Kidney (tissue), 14 donors: ENCODE data around the gene LYZL1. TPM values are rescaled to one million over a fixed set of nuclear protein-coding genes. Genes with fewer than 3 reads are reported as not detected.
"Not testable (repeated sequence)": the region's sequence is repeated elsewhere in the genome, so short reads cannot be mapped to it uniquely, and the experiment has no call there.

Source experiments
- DNase-seq, 5 donors: peaks; one replicate each; pipeline ENCODE4 v3.0.0-alpha.2; 2013 to 2020
- FAIRE-seq: peaks from 2 replicates; lab custom pipeline; 2012; peaks lifted over from hg19 to GRCh38; lab: Jason Lieb, UNC
- H3K27ac ChIP-seq, 2 donors: one replicate each; pipeline ENCODE4 v1.7.0; 2013; ENCODE audit warnings: low read depth in 2 of 2, low read length in 2 of 2, inconsistent platforms in 1 of 2
- H3K27me3 ChIP-seq: one replicate; pipeline ENCODE4 v1.7.1; 2013; ENCODE audit warnings: low read length, inconsistent platforms; ENCODE audit not compliant: control insufficient read depth, insufficient read depth
- H3K36me3 ChIP-seq, 3 donors: one replicate each; pipeline versions ENCODE4 v1.7.0 to v1.7.1; 2013; ENCODE audit warnings: low read length in 3 of 3, control low read depth in 1 of 3, inconsistent platforms in 1 of 3; ENCODE audit not compliant: insufficient read depth in 3 of 3, control insufficient read depth in 2 of 3
- H3K4me1 ChIP-seq, 3 donors: one replicate each; pipeline versions ENCODE4 v1.7.0 to v1.7.1; 2013; ENCODE audit warnings: low read length in 3 of 3, inconsistent platforms in 1 of 3, low read depth in 1 of 3; ENCODE audit not compliant: control insufficient read depth in 2 of 3, insufficient read depth in 2 of 3
- H3K4me3 ChIP-seq, 3 donors: one replicate each; pipeline versions ENCODE4 v1.7.0 to v1.8.1; 2013; ENCODE audit warnings: low read length in 3 of 3, control low read depth in 1 of 3, inconsistent platforms in 1 of 3
- H3K9ac ChIP-seq, 3 donors: one replicate each; pipeline versions ENCODE4 v1.7.0 to v1.7.1; 2013; ENCODE audit warnings: low read length in 3 of 3, control low read depth in 1 of 3, inconsistent platforms in 1 of 3
- H3K9me3 ChIP-seq, 3 donors: one replicate each; pipeline versions ENCODE4 v1.7.0 to v1.7.1; 2013; ENCODE audit warnings: low read length in 3 of 3, control low read depth in 1 of 3, inconsistent platforms in 1 of 3; ENCODE audit not compliant: control insufficient read depth in 2 of 3, insufficient read depth in 1 of 3
- intact Hi-C: fragments of 100-400 bp; cut with DNase I; formaldehyde crosslinking; loops from one replicate; pipeline ENCODE4 v1.11.1; 2022
- polyA plus RNA-seq: library from polyadenylated mRNA; stranded (reverse); fragments of 350-450 nt; fragmentation: Illumina TruSeq; extraction: RNeasy Lipid Tissue Mini Kit (QIAGEN cat#74804); gene quantifications from one replicate; pipeline ENCODE4 v1.2.3, GENCODE V29; 2014; ENCODE audit warnings: low read depth, low replicate concordance; ENCODE audit not compliant: insufficient read depth
- total RNA-seq: library from RNA; stranded (reverse); fragmentation: NEBNext Ultra II Directional; extraction: Animal tissue kit (Norgen Biotek cat#: 25700); gene quantifications from one replicate; pipeline ENCODE4 v1.2.1, GENCODE V29; 2021
- TF ChIP-seq, protein P1 (sequence below): IDR thresholded peaks from 3 replicates; pipeline ENCODE4 v1.5.1; 2012; ENCODE audit warnings: mild to moderate bottlenecking, moderate library complexity, borderline replicate concordance; ENCODE audit not compliant: insufficient read depth; ENCODE audit errors: extremely low read depth
- donor health status: control.
- donor health status: control.
- donor health status: control.
- donor health status: control.
- donor health status: control.
- donor health status: DM: yes; HTN: yes; CAD: no.
- donor health status: Normal renal cell carcinoma (clear cell type).

The LYZL1 gene
- total and polyA plus RNA-seq, 2 donors from 2014 or later = not detected

DNA sequence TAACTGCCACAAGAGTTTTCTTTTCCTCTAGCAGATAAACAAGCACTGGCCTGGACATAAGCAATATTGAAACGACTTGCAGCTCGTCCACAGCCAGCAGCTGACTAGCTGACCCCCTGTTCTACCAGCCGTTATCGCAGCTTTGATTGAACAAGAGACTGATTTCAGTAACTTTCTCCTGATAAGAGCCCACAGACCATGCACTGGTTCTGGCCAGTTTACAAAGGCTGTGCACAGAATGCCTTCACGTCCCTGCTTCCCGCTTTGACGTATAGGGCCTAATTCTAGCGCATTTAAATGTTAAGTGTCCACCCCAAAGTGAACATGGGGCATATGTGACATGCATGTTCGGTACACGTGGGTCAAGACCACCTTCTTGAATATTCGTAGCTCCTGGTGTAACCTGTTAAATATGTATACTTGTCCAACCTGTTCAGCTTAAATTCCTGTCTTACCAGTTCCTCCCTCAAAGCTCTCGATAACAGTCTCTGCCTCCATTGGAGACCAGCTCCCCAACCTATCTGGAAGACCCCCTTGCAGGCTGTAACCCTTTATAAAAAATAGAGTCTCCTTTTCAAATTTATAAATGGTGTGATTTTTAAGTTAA, 69.2 kb downstream of the LYZL1 start:
- TF ChIP-seq, protein P1, sequence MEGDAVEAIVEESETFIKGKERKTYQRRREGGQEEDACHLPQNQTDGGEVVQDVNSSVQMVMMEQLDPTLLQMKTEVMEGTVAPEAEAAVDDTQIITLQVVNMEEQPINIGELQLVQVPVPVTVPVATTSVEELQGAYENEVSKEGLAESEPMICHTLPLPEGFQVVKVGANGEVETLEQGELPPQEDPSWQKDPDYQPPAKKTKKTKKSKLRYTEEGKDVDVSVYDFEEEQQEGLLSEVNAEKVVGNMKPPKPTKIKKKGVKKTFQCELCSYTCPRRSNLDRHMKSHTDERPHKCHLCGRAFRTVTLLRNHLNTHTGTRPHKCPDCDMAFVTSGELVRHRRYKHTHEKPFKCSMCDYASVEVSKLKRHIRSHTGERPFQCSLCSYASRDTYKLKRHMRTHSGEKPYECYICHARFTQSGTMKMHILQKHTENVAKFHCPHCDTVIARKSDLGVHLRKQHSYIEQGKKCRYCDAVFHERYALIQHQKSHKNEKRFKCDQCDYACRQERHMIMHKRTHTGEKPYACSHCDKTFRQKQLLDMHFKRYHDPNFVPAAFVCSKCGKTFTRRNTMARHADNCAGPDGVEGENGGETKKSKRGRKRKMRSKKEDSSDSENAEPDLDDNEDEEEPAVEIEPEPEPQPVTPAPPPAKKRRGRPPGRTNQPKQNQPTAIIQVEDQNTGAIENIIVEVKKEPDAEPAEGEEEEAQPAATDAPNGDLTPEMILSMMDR = no peak
- no peak for FAIRE-seq
- peak overlapping the region in 1 of 2 donors; percentile 13 for H3K27ac ChIP-seq

DNA sequence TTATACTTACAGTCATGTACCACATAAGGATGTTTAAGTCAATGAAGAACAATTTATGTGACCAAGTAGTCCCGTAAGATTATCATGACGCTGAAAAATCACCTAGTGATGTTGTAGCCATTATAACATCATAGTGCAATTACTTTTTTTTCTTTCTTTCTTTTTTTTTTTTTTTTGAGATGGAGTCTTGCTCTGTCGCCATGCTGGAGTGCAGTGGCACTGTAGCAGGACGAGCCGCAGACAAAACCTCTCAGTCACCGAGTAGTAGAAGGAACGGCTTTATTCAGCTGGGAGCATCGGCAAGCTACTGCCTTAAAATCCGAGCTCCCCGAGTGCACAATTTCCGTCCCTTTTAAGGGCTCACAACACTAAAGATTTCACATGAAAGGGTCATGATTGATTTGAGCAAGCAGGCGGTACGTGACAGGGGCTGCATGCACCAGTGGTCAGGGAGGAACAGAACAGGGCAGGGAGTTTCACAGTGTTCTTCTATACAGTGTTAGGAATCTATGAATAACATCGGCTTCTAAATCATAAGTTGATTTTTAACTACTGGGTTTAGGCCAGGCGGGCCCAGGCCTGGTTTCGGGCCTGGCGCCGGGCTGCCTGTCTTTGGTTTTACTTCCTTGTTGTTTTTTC, 71.5 kb downstream of the LYZL1 start:
- H3K9ac ChIP-seq, H3K9me3 ChIP-seq, DNase-seq, H3K36me3 ChIP-seq, H3K4me1 ChIP-seq, FAIRE-seq, intact Hi-C loops, H3K27me3 ChIP-seq: not testable (repeated sequence)
- Histone ChIP-seq H3K4me3 (peak overlapping the region in 1 of 3 donors; percentile 12), H3K27ac (peak overlapping the region in 1 of 2 donors; percentile 61)

More for the DNA sequence above, 69.2 kb downstream of the LYZL1 start:
- no peak for DNase-seq
- no peak overlapping the region for H3K9ac ChIP-seq
- no peaks in the 10 kb centered on the region for H3K27me3 ChIP-seq
- H3K4me3 ChIP-seq = no peak overlapping the region
- no peaks in the 10 kb centered on the region for H3K9me3 ChIP-seq
- peaks cover 0 to 13% (median 6%) of the 10 kb centered on the region in 3 donors for H3K4me1 ChIP-seq
- no peaks in the 10 kb centered on the region for H3K36me3 ChIP-seq
- intact Hi-C loops = no loop called here
